A673 (cell line): ENCODE measurements around the gene FAM25A.

Source experiments
- EZH2 ChIP-seq: fragments of 200-600 bp; sonication (generic); IDR thresholded peaks from 2 replicates; pipeline ENCODE4 v1.6.1; 2017; ENCODE audit warnings: borderline replicate concordance, low read depth, mild to moderate bottlenecking, mixed read lengths, antibody characterized with exemption, low read length; ENCODE audit not compliant: poor library complexity, severe bottlenecking
- TF ChIP-seq, protein P1 (sequence below): fragments of 300-800, 200-600 bp; sonication (generic); conservative IDR thresholded peaks from 2 replicates; pipeline ENCODE4 v1.5.1; 2017; ENCODE audit warnings: low read depth, mild to moderate bottlenecking, antibody characterized with exemption, low read length, moderate library complexity, mixed read lengths

DNA sequence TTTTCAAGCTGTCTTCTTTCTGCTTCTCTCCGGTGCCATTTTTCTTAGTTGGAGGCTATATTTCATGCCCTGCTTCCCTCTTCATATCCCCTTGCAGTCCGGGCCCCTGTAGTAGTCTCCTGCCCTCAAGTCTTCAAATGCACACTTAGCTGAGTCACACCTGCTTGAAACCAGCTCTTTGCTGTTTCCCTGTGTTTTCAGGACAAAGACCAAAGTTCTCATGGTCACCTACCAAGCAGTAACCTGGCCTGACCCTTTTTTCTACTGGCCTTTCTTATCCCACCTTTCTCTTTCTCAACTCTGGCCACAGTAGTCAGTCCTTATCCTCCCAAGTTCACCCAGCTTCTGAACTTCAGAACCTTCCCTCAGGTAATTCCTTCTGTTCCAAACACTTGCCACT, 46.1 kb downstream of the FAM25A start:
- TF ChIP-seq, protein P1, sequence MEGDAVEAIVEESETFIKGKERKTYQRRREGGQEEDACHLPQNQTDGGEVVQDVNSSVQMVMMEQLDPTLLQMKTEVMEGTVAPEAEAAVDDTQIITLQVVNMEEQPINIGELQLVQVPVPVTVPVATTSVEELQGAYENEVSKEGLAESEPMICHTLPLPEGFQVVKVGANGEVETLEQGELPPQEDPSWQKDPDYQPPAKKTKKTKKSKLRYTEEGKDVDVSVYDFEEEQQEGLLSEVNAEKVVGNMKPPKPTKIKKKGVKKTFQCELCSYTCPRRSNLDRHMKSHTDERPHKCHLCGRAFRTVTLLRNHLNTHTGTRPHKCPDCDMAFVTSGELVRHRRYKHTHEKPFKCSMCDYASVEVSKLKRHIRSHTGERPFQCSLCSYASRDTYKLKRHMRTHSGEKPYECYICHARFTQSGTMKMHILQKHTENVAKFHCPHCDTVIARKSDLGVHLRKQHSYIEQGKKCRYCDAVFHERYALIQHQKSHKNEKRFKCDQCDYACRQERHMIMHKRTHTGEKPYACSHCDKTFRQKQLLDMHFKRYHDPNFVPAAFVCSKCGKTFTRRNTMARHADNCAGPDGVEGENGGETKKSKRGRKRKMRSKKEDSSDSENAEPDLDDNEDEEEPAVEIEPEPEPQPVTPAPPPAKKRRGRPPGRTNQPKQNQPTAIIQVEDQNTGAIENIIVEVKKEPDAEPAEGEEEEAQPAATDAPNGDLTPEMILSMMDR, result no peak
- TF ChIP-seq EZH2, result no peak
